Measurements from ENCODE around the gene TTC32.

DNA sequence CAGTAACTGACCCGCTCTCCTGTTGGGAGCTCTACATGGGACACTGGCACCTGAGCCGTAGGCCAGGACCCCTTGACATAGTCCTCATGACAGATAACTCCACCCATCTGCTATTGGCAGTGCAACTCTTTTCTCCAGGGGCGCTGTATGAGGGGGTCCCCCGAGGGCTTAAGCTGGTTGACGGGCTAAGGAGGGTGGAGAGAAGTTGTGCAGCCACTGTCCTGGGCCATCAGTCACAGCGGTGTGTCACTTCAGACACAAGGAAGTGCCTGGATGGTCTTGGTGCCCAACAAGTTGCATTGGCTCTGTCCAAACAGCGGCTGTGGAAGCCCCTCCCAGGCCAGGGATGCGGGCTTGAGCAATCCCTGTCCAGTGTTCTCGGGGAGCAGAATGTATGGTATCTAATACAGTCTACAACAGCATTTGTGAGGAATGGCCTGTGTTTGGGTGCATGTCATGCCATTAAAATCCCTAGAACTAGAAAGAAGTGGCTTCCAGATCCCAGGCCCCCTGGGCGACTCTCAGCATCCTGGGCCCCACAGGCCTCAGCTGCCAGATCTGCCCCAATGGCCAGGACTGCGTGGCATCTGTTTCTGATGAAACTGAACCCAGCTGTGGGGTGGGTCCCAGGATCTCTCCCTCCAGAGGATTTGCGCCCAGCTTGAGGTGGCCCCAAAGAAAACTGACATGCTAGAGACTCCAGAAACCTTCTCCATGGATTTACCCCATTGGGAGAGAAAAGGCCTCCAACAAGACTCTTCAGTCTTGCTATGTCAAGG, 23.3 kb downstream of the TTC32 start:
- TF ChIP-seq POLR2A (IDR thresholded peaks at IDR 0.05; ENCODE audit: low read depth, low read length) (no peak), POLR2AphosphoS5 (IDR thresholded peaks at IDR 0.05; ENCODE audit: insufficient read depth, low read depth, low read length) (no peak), EZH2 (IDR thresholded peaks at IDR 0.05; ENCODE audit: borderline replicate concordance, low read depth, low read length, severe bottlenecking) (no peak)
- TF ChIP-seq, protein P1, sequence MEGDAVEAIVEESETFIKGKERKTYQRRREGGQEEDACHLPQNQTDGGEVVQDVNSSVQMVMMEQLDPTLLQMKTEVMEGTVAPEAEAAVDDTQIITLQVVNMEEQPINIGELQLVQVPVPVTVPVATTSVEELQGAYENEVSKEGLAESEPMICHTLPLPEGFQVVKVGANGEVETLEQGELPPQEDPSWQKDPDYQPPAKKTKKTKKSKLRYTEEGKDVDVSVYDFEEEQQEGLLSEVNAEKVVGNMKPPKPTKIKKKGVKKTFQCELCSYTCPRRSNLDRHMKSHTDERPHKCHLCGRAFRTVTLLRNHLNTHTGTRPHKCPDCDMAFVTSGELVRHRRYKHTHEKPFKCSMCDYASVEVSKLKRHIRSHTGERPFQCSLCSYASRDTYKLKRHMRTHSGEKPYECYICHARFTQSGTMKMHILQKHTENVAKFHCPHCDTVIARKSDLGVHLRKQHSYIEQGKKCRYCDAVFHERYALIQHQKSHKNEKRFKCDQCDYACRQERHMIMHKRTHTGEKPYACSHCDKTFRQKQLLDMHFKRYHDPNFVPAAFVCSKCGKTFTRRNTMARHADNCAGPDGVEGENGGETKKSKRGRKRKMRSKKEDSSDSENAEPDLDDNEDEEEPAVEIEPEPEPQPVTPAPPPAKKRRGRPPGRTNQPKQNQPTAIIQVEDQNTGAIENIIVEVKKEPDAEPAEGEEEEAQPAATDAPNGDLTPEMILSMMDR (IDR thresholded peaks at IDR 0.05; ENCODE audit: extremely low read depth in 1 of 2, insufficient read depth in 1 of 2, low read depth in 1 of 2, low read length in 2 of 2): no peak

Measured in endothelial cell of umbilical vein (primary cell).